NCI-H2171 treated with DMSO at 0.1 percent for 48 hours (cell line): ENCODE results near the gene FES.
A peak's percentile ranks its signal among the peaks of the same experiment; 100 is the strongest.

Experiments used
- DNase-seq: peaks from one replicate; lab custom pipeline; 2025; lab: John Stamatoyannopoulos, UW

The FES gene

DNA sequence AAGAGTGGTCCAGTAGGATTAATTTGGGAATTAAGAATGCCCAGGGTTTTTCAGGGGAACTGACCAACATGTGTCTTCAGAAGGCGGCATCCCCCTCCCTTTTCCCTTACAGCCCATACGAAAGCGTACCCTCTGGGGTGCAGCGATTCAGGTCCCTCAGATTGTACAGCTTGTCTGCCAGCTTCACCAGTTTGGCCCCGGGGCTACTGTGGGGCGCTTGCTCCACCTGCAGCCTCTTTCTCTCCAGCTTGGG lies 47.2 kb downstream of the FES start:
- no peak for DNase-seq

DNA sequence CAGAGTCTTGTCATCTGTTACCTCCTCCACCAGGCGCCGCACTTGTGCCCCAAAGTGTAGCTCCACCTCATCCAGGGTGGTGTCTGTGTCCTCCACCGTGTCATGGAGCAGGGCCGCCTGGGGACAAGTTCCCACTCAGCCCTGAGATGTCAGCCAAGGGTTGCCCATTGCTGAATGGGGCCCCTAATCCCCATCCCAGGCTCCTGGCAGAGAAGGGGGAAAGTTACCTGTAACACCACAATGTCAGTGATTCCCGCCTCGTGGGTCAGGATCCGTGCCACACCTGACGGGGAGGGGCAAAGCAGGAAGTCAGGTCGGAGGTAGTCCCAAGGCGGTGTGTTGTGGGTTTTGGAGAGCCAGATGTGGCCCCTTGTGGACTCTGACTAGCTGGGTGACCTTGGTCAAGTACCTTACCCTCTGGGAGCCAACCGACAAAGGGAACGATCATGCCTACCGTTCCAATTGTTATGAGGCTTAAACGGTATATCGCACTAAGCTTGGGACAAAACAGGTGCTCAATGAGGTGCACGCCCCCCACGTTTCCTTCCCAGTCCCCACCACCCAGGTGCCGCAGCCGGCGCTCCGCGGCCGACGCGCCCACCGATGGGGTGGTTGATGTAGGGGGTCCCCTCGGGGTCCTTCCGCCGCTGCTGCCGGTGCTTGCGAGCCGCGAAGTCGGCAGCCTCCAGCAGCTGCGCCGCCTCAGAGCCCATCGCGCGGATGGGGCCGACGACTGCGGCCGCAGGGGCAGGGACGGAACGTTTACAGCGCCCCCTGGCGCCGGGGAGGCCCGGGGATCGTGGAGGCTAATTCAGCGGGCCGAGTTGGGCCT lies 47.7 kb downstream of the FES start, which contains the start of gene HDDC3:
TSS of gene HDDC3 (minus strand) at position 722 of the 832 bp plus-strand sequence. CDS start at position 713, 9 bp downstream.
- DNase-seq = peak; percentile 95

DNA sequence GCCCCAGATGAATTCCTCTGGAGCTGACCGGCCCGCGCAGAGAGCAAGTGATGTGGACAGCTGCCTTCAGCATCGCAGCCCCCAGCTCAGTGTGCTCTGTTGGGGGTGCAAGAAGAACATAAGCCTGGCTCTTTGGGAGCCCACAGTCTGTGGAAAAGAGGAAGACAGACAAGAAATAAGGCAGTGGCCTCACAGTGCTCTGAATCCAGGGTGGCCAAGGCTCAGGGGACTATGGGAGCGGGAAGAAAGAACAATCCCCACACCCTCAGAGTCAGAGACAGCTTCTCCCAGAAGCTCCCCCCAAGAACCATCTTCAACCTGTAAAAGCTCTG lies 48.3 kb downstream of the FES start:
- DNase-seq = no peak

DNA sequence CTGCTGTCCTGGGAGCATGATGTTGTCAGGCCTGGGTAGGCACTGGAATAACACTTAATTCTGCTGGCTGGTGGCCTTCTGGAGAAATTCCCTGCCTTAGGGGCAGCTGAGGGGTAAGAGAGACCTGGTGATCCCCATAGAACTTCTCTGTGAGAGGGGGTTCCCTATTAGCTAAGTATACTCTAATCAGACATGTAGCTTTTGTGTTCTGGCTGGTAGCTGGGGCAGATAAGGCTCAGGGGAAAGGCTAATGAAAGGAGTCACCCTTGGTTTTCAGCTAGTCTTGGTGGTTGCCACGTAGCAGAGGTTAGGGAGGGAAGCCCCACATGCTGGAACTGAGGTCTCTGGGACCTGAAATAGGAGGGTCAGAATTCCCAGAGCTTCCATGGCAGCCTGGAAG lies 49.0 kb downstream of the FES start:
- no peak for DNase-seq

DNA sequence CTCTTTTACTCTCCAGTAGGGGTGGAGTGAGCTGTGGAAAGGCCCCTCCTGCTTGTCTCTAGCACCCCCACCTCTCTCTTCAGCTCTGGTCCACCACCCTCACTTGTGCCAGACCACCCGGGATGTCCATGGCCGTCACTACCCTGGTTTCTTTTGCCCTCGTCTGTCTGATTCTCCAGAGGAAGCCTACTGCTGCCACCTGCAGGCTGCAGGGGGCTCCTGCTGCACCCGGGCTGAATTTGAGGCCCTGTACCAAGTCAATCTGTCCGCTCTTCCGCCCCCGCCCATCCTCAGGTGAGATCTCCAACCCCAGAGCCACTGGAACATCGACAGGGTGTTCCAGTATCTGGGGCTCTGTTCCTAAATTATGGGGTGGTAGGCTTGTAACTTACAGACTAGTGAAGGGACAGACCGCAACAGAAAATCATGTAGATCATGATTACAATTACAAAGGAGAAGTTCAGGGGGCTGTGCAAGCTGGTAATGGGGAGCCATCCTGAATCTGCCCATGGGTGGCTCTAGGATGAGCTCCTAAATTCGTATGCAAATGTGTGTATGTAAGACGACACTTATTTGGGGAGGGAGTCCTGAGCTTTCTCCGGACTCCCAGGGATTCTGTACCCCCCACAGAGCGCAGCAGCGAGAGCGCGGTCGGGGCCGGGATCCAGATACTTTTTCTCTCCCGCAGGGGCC lies 50.1 kb downstream of the FES start:
- DNase-seq = peak; percentile 90

DNA sequence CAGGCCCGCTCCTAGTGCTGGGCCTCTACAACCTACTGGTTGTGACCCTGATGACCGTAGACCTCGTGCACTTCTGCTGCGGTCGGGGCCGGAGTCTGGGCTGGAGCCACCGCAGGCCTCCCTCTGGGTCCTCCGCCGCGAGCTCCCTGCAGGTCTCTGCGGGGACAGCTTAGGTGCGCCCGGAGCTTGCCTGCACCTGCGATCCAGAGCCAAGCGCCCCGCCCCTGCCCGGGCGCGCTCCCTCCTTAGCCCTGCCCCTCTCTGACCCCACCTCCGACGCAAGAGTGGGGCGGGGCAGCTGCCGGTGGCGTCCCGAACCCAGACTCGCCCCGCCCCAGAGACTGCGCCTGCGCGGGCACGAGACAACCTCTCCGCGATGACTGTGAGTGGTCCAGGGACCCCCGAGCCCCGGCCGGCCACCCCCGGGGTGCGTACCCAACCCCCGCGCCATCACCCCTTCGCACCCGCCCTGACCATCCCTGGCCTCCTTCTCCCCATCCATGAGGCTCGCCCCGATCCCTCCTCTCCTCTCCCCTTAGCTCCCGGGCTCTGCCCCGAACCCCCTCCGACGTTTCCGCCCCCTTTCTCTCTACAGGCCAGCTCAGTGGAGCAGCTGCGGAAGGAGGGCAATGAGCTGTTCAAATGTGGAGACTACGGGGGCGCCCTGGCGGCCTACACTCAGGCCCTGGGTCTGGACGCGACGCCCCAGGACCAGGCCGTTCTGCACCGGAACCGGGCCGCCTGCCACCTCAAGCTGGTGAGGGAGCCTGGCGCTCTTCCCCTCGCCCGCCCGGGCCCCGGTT lies 50.8 kb downstream of the FES start, which contains the start of gene UNC45A:
TSS of gene UNC45A (plus strand) at position 337 of the 803 bp plus-strand sequence. CDS start at position 377, 40 bp downstream.
- DNase-seq = peak; percentile 93

DNA sequence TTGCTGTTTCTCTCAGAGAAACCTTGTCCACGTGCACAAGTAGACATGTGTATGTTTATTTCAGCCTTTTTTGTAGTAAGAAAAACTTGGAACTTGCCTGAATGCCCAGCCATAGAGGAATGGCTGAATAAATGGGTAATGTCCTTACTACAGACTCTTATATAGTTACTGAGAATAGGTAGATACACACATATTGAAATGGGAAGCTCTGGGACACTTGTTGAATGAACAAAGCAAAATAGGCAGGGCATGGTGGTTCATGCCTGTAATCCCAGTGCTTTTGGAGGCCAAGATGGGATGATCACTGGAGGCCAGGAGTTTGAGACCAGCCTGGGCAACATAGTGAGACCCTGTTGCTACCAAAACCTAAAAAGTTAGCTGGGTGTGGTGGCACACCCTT lies 52.5 kb downstream of the FES start:
- no peak for DNase-seq

DNA sequence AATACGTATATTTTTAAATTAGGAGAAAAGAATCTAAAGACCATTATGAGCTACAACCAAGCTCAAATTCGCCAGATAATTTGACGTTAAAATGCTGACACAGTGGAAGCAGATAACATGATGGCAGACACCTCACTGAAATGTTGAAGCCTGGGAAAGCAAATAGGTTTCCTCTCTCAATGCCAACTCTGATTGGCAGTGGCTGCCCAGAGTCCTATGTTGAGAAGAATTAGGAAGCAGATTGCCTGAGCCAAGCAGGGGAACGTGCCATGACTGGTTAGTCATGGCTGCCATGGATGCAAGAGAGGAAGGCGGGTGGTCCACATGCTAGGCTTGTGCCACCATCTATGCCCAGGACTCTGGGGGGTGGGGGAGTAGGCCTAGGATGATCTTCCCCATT lies 54.0 kb downstream of the FES start:
- DNase-seq = no peak

DNA sequence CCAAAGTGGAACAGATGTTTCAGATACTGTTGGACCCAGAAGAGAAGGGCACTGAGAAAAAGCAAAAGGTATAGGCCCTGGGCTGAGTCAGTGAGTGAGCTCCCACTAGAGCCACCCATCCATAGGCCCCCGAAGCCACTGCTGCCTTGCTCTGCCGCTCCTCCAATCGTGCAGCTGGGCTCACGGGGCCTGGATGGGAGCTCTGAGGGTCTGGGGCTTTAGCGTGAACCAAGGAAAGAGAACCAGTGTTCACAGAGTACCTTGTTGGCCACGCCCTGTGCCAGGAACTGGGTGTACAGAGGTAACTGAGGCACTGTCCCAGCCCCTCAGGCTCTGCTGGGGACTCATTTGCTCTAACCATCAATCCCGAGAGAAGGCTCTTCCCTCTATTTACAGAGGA lies 55.5 kb downstream of the FES start:
- no peak for DNase-seq

DNA sequence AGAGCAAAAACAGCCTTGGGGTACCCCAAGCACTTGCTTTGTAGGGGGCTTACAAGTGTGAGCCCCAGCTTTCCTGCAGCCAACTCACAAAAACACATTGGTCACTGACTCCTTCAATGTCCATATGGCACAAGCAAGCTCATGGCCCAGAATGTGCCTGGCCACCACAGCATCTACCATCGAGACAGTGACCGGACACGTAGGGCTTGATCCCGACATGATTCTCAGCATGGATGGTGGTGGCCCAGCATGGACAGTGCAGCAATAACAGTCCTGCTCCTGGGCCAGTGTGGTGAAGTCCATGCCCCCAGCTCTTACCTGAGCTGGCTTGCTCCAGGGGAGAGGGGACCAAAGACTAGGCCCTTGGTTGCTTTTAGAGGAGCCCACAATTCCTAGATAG lies 56.7 kb downstream of the FES start:
- no peak for DNase-seq

DNA sequence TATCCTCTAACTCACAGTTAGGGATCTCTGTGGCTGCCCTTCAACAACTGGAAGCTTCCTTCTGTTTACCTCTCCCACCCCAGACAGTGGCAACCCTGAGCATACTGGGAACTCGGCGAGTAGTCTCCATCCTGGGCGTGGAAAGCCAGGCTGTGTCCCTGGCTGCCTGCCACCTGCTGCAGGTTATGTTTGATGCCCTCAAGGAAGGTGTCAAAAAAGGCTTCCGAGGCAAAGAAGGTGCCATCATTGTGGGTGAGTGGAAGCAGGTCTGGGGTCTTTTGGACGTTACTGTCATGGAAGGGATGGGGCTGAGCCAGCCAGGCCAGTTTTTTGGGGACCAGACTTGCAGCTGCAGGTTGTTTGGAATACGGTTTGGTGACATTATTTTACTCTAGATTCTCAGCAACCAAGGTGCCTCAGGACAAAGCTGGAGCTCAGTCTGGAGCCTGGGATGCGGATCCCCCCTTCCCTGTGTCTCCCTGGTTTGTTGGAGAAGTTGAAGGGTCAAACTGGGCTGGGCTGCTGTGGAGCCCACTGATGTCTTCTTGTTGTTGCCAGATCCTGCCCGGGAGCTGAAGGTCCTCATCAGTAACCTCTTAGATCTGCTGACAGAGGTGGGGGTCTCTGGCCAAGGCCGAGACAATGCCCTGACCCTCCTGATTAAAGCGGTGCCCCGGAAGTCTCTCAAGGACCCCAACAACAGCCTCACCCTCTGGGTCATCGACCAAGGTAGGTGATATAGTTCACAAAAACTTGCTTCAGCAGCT lies 58.2 kb downstream of the FES start:
- no peak for DNase-seq

DNA sequence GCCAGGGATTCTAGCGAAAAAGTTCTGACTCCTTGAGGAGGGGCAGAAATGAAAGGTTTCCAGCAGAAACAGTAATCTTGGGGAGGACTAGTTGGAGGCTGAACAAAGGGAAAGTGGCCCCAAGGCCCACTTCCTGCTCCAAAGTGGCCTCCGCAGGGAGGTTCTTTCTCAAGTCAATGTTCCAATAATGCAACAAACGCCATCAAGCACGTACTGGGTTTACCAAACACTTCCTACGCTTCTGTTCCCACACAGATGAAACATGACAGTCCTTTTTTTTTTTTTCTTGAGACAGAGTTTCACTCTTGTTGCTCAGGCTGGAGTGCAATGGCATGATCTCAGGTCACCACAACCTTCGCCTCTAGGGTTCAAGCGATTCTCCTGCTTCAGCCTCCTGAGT lies 60.8 kb downstream of the FES start:
- no peak for DNase-seq
